ENCODE results near the gene DRG2. TPM values are rescaled to one million over a fixed set of nuclear protein-coding genes. Genes with fewer than 3 reads are reported as not detected.

The DRG2 gene
- total RNA-seq, 1 donor from 2014 or later = 38.3 TPM

DNA sequence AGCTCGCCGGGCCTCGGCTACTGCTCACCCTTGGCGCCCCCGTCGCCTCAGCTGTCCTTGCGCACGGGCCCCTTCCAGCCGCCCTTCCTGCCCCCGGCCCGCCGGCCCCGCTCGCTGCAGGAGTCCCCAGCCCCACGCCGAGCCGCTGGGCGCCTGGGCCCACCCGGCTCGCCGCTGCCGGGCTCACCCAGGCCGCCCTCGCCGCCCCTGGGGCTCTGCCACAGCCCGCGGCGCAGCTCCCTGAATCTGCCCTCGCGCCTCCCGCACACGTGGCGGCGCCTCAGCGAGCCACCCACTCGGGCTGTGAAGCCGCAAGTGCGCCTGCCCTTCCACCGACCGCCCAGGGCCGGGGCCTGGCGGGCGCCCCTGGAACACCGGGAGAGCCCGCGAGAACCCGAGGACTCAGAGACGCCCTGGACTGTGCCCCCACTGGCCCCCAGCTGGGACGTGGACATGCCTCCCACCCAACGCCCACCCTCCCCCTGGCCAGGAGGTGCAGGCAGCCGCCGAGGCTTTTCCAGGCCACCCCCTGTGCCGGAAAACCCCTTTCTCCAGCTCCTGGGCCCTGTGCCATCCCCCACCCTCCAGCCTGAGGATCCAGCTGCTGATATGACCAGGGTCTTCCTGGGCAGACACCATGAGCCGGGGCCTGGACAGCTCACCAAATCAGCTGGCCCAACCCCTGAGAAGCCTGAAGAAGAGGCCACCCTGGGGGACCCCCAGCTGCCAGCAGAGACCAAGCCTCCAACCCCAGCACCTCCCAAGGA is 33.6 kb downstream of the DRG2 start:
- H3K36me3 Mint-ChIP-seq (ENCODE audit: low read depth, unreplicated experiment) = no peaks in the 10 kb centered on the region
- H3K27ac Mint-ChIP-seq (ENCODE audit: unreplicated experiment) = no peak overlapping the region
- peaks cover 11% of the 10 kb centered on the region for H3K27me3 Mint-ChIP-seq (ENCODE audit: unreplicated experiment)
- no peaks in the 10 kb centered on the region for H3K4me1 Mint-ChIP-seq (ENCODE audit: unreplicated experiment)
- no peak for DNase-seq (ENCODE audit: low spot score)
- H3K9me3 Mint-ChIP-seq (ENCODE audit: unreplicated experiment) = no peaks in the 10 kb centered on the region
- TF ChIP-seq, protein P1, sequence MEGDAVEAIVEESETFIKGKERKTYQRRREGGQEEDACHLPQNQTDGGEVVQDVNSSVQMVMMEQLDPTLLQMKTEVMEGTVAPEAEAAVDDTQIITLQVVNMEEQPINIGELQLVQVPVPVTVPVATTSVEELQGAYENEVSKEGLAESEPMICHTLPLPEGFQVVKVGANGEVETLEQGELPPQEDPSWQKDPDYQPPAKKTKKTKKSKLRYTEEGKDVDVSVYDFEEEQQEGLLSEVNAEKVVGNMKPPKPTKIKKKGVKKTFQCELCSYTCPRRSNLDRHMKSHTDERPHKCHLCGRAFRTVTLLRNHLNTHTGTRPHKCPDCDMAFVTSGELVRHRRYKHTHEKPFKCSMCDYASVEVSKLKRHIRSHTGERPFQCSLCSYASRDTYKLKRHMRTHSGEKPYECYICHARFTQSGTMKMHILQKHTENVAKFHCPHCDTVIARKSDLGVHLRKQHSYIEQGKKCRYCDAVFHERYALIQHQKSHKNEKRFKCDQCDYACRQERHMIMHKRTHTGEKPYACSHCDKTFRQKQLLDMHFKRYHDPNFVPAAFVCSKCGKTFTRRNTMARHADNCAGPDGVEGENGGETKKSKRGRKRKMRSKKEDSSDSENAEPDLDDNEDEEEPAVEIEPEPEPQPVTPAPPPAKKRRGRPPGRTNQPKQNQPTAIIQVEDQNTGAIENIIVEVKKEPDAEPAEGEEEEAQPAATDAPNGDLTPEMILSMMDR (IDR thresholded peaks at IDR 0.05; ENCODE audit: unreplicated experiment) = no peak
- H3K4me3 Mint-ChIP-seq (ENCODE audit: unreplicated experiment) = no peak overlapping the region

- H3K4me1 Mint-ChIP-seq (ENCODE audit: unreplicated experiment) = no peaks in the 10 kb centered on the region
- no peak overlapping the region for H3K4me3 Mint-ChIP-seq (ENCODE audit: unreplicated experiment)
- peaks cover 13% of the 10 kb centered on the region for H3K27me3 Mint-ChIP-seq (ENCODE audit: unreplicated experiment)
These were observed 35.4 kb downstream of the DRG2 start for GRCh38 chr17:18122990-18123753.

DNA sequence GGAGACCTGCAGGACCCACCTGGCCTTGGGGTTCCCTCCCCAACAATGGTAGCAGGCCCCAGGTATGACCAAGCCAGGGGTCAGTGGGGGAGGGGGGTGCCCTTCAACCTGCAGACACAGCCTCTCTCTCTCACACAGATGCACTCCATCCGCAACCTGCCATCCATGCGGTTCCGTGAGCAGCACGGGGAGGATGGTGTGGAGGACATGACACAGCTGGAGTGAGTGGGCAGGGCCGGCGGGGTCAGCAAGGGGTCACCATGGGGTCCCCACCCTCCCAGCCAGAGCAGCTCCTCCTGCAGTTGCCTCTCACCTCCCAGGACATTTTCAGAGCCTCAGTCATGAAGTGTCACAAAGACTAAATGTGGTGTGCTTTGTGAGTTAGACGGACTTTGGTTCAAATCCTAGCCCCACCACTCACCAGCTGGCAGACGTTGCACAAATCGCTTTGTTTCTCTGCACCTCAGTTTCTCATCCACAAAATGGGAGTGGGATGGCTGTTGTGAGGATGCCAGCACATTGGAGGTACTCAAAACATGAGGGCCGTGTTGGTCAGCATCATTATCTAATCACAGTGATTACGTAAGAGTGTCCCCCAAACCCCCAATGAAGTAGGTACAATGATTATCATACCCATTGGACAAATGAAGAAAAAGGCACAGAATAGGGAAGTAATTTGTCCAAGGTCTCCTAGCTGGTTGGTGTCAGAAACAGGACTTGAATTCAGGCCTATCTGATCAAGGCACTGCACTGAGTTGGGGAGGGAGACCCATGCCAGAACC is 36.8 kb downstream of the DRG2 start:
- Mint-ChIP-seq H3K9me3 (ENCODE audit: unreplicated experiment) (no peaks in the 10 kb centered on the region), H3K4me3 (ENCODE audit: unreplicated experiment) (no peak overlapping the region), H3K27ac (ENCODE audit: unreplicated experiment) (no peak overlapping the region), H3K4me1 (ENCODE audit: unreplicated experiment) (no peaks in the 10 kb centered on the region), H3K36me3 (ENCODE audit: low read depth, unreplicated experiment) (no peaks in the 10 kb centered on the region), H3K27me3 (ENCODE audit: unreplicated experiment) (peaks cover 8% of the 10 kb centered on the region)
- TF ChIP-seq, protein P1 (IDR thresholded peaks at IDR 0.05; ENCODE audit: unreplicated experiment) = no peak
- no peak for DNase-seq (ENCODE audit: low spot score)

More at GRCh38 chr17:18122990-18123753, 35.4 kb downstream of the DRG2 start:
- no peak for DNase-seq (ENCODE audit: low spot score)
- H3K27ac Mint-ChIP-seq (ENCODE audit: unreplicated experiment) = no peak overlapping the region
- no peaks in the 10 kb centered on the region for H3K9me3 Mint-ChIP-seq (ENCODE audit: unreplicated experiment)
- TF ChIP-seq, protein P1 (IDR thresholded peaks at IDR 0.05; ENCODE audit: unreplicated experiment) = no peak
- no peaks in the 10 kb centered on the region for H3K36me3 Mint-ChIP-seq (ENCODE audit: low read depth, unreplicated experiment)

DNA sequence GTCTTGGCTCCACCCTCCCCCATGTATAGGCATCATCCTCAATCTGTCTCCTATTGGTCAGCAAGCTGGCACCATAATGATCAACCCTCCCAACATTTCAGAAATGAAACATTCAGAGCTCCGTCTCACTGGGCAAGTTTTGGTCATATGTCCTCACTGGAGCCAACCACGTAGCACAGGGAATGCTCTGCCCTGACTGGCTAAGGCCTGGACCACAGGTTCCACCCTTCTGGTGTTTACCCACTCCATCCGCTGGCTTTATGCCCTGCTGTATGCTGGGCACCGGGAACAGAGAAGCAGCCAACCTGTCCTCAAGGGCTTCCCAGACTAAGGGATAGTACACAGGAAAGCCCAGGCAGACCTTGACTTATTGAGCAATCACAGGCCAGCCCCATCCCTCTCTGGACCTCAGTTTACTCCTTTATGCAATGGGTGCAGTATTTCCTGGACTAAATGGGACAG is 41.3 kb downstream of the DRG2 start:
- no peak for DNase-seq (ENCODE audit: low spot score)
- no peak overlapping the region for H3K4me3 Mint-ChIP-seq (ENCODE audit: unreplicated experiment)
- H3K27me3 Mint-ChIP-seq (ENCODE audit: unreplicated experiment) = peaks cover 6% of the 10 kb centered on the region
- H3K9me3 Mint-ChIP-seq (ENCODE audit: unreplicated experiment) = no peaks in the 10 kb centered on the region
- no peaks in the 10 kb centered on the region for H3K4me1 Mint-ChIP-seq (ENCODE audit: unreplicated experiment)
- TF ChIP-seq, protein P1 (IDR thresholded peaks at IDR 0.05; ENCODE audit: unreplicated experiment) = no peak
- H3K27ac Mint-ChIP-seq (ENCODE audit: unreplicated experiment) = no peak overlapping the region
- peaks cover 4% of the 10 kb centered on the region for H3K36me3 Mint-ChIP-seq (ENCODE audit: low read depth, unreplicated experiment)

All from endothelial cell (in vitro differentiated cells).